ENCODE data around the gene MYO15A.

MYO15A gene

GRCh38 chr17:18144855-18145254 lies 36.3 kb downstream of the MYO15A start:
- Histone ChIP-seq H3K27me3 (ENCODE audit: insufficient read depth, poor library complexity, severe bottlenecking) (no peaks in the 10 kb centered on the region), H3K4me3 (ENCODE audit: severe bottlenecking) (no peak overlapping the region), H3K27ac (ENCODE audit: poor library complexity, severe bottlenecking) (no peak overlapping the region), H3K36me3 (ENCODE audit: low read depth) (no peaks in the 10 kb centered on the region), H3K4me1 (ENCODE audit: insufficient read depth, poor library complexity, severe bottlenecking) (no peaks in the 10 kb centered on the region), H3K9me3 (ENCODE audit: severe bottlenecking) (no peaks in the 10 kb centered on the region)
- no peak for ATAC-seq (ENCODE audit: low read depth)
- no peak for TF ChIP-seq CTCF (IDR thresholded peaks at IDR 0.05; ENCODE audit: poor library complexity, severe bottlenecking)
- DNase-seq (ENCODE audit: low spot score), result no peak

- Histone ChIP-seq H3K27ac (ENCODE audit: poor library complexity, severe bottlenecking) (no peak overlapping the region), H3K4me3 (ENCODE audit: severe bottlenecking) (no peak overlapping the region), H3K36me3 (ENCODE audit: low read depth) (no peaks in the 10 kb centered on the region), H3K27me3 (ENCODE audit: insufficient read depth, poor library complexity, severe bottlenecking) (no peaks in the 10 kb centered on the region), H3K4me1 (ENCODE audit: insufficient read depth, poor library complexity, severe bottlenecking) (no peaks in the 10 kb centered on the region), H3K9me3 (ENCODE audit: severe bottlenecking) (no peaks in the 10 kb centered on the region)
- no peak for ATAC-seq (ENCODE audit: low read depth)
- TF ChIP-seq CTCF (IDR thresholded peaks at IDR 0.05; ENCODE audit: poor library complexity, severe bottlenecking), result no peak
- no peak for DNase-seq (ENCODE audit: low spot score)
These were observed 37.3 kb downstream of the MYO15A start for GRCh38 chr17:18145811-18146210.

- Histone ChIP-seq H3K36me3 (ENCODE audit: low read depth) (no peaks in the 10 kb centered on the region), H3K27ac (ENCODE audit: poor library complexity, severe bottlenecking) (no peak overlapping the region), H3K4me3 (ENCODE audit: severe bottlenecking) (no peak overlapping the region), H3K27me3 (ENCODE audit: insufficient read depth, poor library complexity, severe bottlenecking) (no peaks in the 10 kb centered on the region), H3K4me1 (ENCODE audit: insufficient read depth, poor library complexity, severe bottlenecking) (no peaks in the 10 kb centered on the region), H3K9me3 (ENCODE audit: severe bottlenecking) (no peaks in the 10 kb centered on the region)
- TF ChIP-seq CTCF (IDR thresholded peaks at IDR 0.05; ENCODE audit: poor library complexity, severe bottlenecking), result no peak
- DNase-seq (ENCODE audit: low spot score) (no peak), ATAC-seq (ENCODE audit: low read depth) (no peak)
These were observed 37.7 kb downstream of the MYO15A start for GRCh38 chr17:18146259-18146658.

GRCh38 chr17:18146980-18147379 lies 38.4 kb downstream of the MYO15A start:
- DNase-seq (ENCODE audit: low spot score) (no peak), ATAC-seq (ENCODE audit: low read depth) (no peak)
- no peak overlapping the region for H3K4me3 ChIP-seq (ENCODE audit: severe bottlenecking)
- no peak overlapping the region for H3K27ac ChIP-seq (ENCODE audit: poor library complexity, severe bottlenecking)
- no peaks in the 10 kb centered on the region for H3K36me3 ChIP-seq (ENCODE audit: low read depth)
- no peaks in the 10 kb centered on the region for H3K4me1 ChIP-seq (ENCODE audit: insufficient read depth, poor library complexity, severe bottlenecking)
- H3K27me3 ChIP-seq (ENCODE audit: insufficient read depth, poor library complexity, severe bottlenecking), result no peaks in the 10 kb centered on the region
- TF ChIP-seq CTCF (IDR thresholded peaks at IDR 0.05; ENCODE audit: poor library complexity, severe bottlenecking), result no peak
- no peaks in the 10 kb centered on the region for H3K9me3 ChIP-seq (ENCODE audit: severe bottlenecking)

GRCh38 chr17:18148586-18148985 lies 40.0 kb downstream of the MYO15A start:
- Histone ChIP-seq H3K9me3 (ENCODE audit: severe bottlenecking) (no peaks in the 10 kb centered on the region), H3K4me1 (ENCODE audit: insufficient read depth, poor library complexity, severe bottlenecking) (no peaks in the 10 kb centered on the region), H3K4me3 (ENCODE audit: severe bottlenecking) (no peak overlapping the region), H3K27me3 (ENCODE audit: insufficient read depth, poor library complexity, severe bottlenecking) (no peaks in the 10 kb centered on the region), H3K27ac (ENCODE audit: poor library complexity, severe bottlenecking) (no peak overlapping the region), H3K36me3 (ENCODE audit: low read depth) (no peaks in the 10 kb centered on the region)
- ATAC-seq (ENCODE audit: low read depth), result no peak
- no peak for DNase-seq (ENCODE audit: low spot score)
- no peak for TF ChIP-seq CTCF (IDR thresholded peaks at IDR 0.05; ENCODE audit: poor library complexity, severe bottlenecking)
